C4-2B (cell line): Measurements from ENCODE around the gene KIF5B.

Source experiments
- ZFX ChIP-seq: fragments of 450-650 bp; IDR thresholded peaks from 2 replicates; pipeline ENCODE4 v1.6.1; 2017
- TF ChIP-seq, protein P1 (sequence below): fragments of 450-650 bp; conservative IDR thresholded peaks from 2 replicates; pipeline ENCODE4 v1.5.1; 2017; ENCODE audit warnings: mild to moderate bottlenecking

DNA sequence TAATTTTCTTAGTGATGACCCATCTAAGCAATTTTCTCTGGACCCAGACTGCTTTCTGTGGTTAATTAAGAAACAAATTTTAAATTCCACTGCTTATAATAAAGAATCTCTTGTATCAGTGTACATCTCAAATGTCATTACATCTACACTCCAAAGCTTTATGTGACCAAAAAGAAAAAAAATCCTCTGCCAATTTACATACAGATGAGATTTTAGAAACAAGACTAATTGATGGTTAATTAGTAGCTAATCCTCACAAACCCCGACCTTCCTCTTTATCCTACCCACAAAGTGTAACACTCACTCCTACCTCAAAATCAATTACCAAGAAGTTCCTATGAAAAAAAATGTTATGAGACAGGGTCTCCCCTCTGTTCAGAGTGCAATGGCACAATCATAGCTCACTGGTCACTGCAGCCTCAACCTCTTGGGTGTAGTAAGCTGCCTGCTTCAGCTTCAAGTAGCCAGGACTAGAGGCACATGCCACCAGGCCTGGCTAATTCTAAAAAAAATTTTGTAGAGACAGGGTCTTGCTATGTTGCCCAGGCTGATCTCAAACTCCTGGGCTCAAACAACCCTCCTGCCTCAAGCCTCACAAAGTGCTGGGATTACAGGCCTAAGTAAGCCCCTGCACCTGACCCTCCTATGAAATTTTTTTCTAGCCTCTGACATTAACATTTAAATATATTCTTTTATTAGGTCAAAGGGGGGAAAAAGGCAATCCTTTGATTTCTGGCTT, 14.8 kb downstream of the KIF5B start:
- TF ChIP-seq, protein P1, sequence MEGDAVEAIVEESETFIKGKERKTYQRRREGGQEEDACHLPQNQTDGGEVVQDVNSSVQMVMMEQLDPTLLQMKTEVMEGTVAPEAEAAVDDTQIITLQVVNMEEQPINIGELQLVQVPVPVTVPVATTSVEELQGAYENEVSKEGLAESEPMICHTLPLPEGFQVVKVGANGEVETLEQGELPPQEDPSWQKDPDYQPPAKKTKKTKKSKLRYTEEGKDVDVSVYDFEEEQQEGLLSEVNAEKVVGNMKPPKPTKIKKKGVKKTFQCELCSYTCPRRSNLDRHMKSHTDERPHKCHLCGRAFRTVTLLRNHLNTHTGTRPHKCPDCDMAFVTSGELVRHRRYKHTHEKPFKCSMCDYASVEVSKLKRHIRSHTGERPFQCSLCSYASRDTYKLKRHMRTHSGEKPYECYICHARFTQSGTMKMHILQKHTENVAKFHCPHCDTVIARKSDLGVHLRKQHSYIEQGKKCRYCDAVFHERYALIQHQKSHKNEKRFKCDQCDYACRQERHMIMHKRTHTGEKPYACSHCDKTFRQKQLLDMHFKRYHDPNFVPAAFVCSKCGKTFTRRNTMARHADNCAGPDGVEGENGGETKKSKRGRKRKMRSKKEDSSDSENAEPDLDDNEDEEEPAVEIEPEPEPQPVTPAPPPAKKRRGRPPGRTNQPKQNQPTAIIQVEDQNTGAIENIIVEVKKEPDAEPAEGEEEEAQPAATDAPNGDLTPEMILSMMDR = no peak
- TF ChIP-seq ZFX = no peak
